Loucy (cell line): ENCODE measurements around the gene EDC3.

ENCODE experiments used
- H2AFZ ChIP-seq: fragments of 200-600 bp; sonication (generic); 2 replicates; pipeline ENCODE4 v1.6.0; 2016; ENCODE audit warnings: antibody characterized with exemption, mild to moderate bottlenecking, low read length, moderate library complexity
- H3F3A ChIP-seq: fragments of 200-600 bp; 2 replicates; pipeline ENCODE4 v1.6.0; 2016; ENCODE audit warnings: antibody characterized with exemption, low read depth, mild to moderate bottlenecking
- H3K27me3 ChIP-seq: fragments of 200-600 bp; sonication (generic); 2 replicates; pipeline ENCODE4 v1.6.1; 2014; ENCODE audit warnings: low read length, mild to moderate bottlenecking; ENCODE audit not compliant: insufficient read depth, poor library complexity, severe bottlenecking
- H3K36me3 ChIP-seq: fragments of 200-600 bp; sonication (generic); 2 replicates; pipeline ENCODE4 v1.6.1; 2016; ENCODE audit warnings: low read length; ENCODE audit not compliant: insufficient read depth
- H3K4me1 ChIP-seq: fragments of 200-600 bp; sonication (generic); 2 replicates; pipeline ENCODE4 v1.5.1; 2014; ENCODE audit warnings: low read length, mild to moderate bottlenecking; ENCODE audit not compliant: insufficient read depth, poor library complexity, severe bottlenecking
- H3K4me2 ChIP-seq: fragments of 200-600 bp; sonication (generic); 2 replicates; pipeline ENCODE4 v1.6.0; 2014; ENCODE audit warnings: antibody characterized with exemption, low read length, low read depth, mild to moderate bottlenecking; ENCODE audit not compliant: poor library complexity, severe bottlenecking
- H3K4me3 ChIP-seq: fragments of 200-600 bp; sonication (generic); 2 replicates; pipeline ENCODE4 v1.5.1; 2014; ENCODE audit warnings: low read length, mild to moderate bottlenecking, mixed read lengths; ENCODE audit not compliant: poor library complexity, severe bottlenecking
- H3K79me2 ChIP-seq: fragments of 200-600 bp; sonication (generic); 2 replicates; pipeline ENCODE4 v1.6.1; 2014; ENCODE audit warnings: low read length; ENCODE audit not compliant: insufficient read depth
- H3K9ac ChIP-seq: fragments of 200-600 bp; sonication (generic); 2 replicates; pipeline ENCODE4 v1.6.0; 2014; ENCODE audit warnings: mild to moderate bottlenecking, low read depth, low read length, moderate library complexity; ENCODE audit not compliant: poor library complexity, severe bottlenecking
- H3K9me2 ChIP-seq: fragments of 200-600 bp; sonication (generic); replicated peaks from 2 replicates; pipeline ENCODE4 v1.6.1; 2016; ENCODE audit warnings: low read depth, low read length, mixed read lengths
- H3K9me3 ChIP-seq: fragments of 200-600 bp; sonication (generic); 2 replicates; pipeline ENCODE4 v1.6.1; 2014; ENCODE audit warnings: mild to moderate bottlenecking, antibody characterized with exemption, low read length, low read depth; ENCODE audit not compliant: insufficient read depth
- H4K20me1 ChIP-seq: fragments of 200-600 bp; sonication (generic); 2 replicates; pipeline ENCODE4 v1.6.0; 2014; ENCODE audit warnings: antibody characterized with exemption, low read length, mild to moderate bottlenecking; ENCODE audit not compliant: insufficient read depth, poor library complexity, severe bottlenecking
- EZH2phosphoT487 ChIP-seq: fragments of 200-600 bp; IDR thresholded peaks from 2 replicates; pipeline ENCODE4 v1.6.1; 2018; ENCODE audit warnings: antibody characterized with exemption, mild to moderate bottlenecking, moderate library complexity, borderline replicate concordance
- TF ChIP-seq, protein P1 (sequence below): fragments of 200-600 bp; sonication (generic); conservative IDR thresholded peaks from 2 replicates; pipeline ENCODE4 v1.5.1; 2014; ENCODE audit warnings: mild to moderate bottlenecking, antibody characterized with exemption, low read length

EDC3 gene

DNA sequence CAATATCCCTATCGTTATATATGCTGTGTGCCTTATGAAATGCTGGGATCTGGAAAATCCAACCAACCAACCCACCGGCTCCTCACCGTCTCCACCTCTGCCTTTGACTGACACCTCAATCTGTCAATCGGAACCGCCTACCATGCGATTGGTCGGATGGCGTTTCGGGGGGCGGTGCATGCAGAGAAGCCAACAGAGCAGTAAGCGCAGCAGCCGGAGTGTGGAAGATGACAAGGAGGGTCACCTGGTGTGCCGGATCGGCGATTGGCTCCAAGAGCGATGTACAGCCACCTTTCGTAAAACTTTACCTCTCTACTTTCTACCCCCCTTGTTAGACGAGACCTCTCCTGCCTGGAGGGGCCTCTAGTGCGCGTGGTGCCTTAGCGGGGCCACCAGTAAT lies 73.9 kb downstream of the EDC3 start:
- peaks cover 73% of the 10 kb centered on the region for H4K20me1 ChIP-seq
- H2AFZ ChIP-seq = no peak overlapping the region
- peak overlapping the region; percentile 2 for H3K4me2 ChIP-seq
- no peaks in the 10 kb centered on the region for H3K9me3 ChIP-seq
- no peak overlapping the region for H3K9ac ChIP-seq
- peaks cover 79% of the 10 kb centered on the region; the same call in 1 of the 2 replicates for H3K36me3 ChIP-seq
- no peak overlapping the region for H3K4me3 ChIP-seq
- TF ChIP-seq, protein P1, sequence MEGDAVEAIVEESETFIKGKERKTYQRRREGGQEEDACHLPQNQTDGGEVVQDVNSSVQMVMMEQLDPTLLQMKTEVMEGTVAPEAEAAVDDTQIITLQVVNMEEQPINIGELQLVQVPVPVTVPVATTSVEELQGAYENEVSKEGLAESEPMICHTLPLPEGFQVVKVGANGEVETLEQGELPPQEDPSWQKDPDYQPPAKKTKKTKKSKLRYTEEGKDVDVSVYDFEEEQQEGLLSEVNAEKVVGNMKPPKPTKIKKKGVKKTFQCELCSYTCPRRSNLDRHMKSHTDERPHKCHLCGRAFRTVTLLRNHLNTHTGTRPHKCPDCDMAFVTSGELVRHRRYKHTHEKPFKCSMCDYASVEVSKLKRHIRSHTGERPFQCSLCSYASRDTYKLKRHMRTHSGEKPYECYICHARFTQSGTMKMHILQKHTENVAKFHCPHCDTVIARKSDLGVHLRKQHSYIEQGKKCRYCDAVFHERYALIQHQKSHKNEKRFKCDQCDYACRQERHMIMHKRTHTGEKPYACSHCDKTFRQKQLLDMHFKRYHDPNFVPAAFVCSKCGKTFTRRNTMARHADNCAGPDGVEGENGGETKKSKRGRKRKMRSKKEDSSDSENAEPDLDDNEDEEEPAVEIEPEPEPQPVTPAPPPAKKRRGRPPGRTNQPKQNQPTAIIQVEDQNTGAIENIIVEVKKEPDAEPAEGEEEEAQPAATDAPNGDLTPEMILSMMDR = no peak
- TF ChIP-seq EZH2phosphoT487 = no peak
- H3F3A ChIP-seq = no peaks in the 10 kb centered on the region
- peaks cover 73% of the 10 kb centered on the region for H3K79me2 ChIP-seq
- H3K4me1 ChIP-seq = peaks cover 16% of the 10 kb centered on the region
- H3K9me2 ChIP-seq = no peaks in the 10 kb centered on the region
- H3K27me3 ChIP-seq = no peaks in the 10 kb centered on the region

DNA sequence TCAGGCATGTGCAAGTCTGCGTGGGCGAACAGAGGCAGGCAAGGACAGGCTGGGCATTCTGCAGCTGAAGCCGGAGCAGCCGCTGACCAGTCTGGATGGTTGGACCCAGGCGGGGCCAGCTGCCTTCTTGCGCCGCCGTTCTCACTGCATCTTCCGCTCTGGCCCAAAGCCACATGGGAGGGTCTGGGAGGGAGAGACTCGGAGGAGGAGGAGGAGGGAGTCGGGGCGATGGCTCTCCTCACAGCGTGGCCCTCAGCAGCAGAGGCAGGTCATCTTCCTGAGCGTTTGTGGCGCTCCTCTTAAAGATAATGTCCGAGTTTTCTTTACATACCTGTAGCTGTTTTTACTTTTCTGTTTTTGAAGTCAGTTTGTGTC lies 74.3 kb downstream of the EDC3 start:
- Histone ChIP-seq H3F3A (no peaks in the 10 kb centered on the region), H3K9ac (peak overlapping the region; percentile 12), H3K27me3 (no peaks in the 10 kb centered on the region), H3K4me1 (peaks cover 20% of the 10 kb centered on the region), H3K79me2 (peaks cover 77% of the 10 kb centered on the region), H2AFZ (no peak overlapping the region), H3K9me3 (no peaks in the 10 kb centered on the region), H3K9me2 (no peaks in the 10 kb centered on the region), H3K4me3 (no peak overlapping the region), H4K20me1 (peaks cover 77% of the 10 kb centered on the region), H3K4me2 (peak overlapping the region; percentile 2), H3K36me3 (peaks cover 75% of the 10 kb centered on the region; the same call in 1 of the 2 replicates)
- TF ChIP-seq, protein P1 = no peak
- TF ChIP-seq EZH2phosphoT487 = no peak

DNA sequence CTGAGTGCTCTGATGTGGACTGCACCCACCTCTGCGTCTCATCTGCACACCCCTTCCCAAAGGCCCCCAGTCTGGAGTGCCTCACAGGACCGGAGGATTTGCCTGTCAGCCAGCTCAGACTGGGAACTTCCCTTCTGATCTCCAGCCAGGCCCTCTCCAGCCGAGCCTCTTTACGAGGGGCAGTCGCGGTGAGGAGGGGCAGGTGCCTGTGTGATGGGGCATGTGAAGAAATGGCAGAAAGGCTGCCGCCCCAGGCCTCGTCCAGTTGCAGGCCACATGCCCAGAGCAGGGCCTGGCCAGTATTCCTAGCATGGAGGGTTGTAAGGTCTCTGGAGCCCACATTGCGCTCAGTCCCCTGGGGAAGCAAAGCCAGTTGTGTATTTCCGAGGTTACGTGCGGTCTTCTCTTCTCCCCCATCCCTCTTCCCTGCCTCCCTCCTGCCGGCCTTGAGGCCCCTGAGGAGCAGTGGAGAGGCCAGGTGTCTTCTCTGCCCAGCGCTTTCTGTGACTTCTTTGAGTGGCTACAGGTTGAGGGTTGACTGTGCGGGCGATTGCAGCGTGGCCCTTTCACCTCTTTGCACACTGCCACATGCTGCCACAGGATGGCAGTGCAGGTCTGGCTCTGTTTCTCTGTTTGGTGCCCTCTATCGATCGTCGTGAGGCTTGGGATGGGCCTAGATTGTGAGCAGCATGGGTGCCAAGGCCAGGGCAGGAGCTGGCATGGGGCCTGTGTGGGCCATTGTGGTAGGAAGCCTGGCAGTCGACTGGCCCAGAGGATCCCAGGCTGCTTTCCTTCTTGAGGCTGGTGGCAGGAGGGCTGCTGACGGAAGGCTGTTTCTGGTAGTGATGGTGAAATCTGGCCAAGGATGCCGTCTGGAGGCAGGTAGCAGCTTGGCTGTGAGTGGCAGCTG lies 74.9 kb downstream of the EDC3 start:
- peaks cover 68% of the 10 kb centered on the region; the same call in 1 of the 2 replicates for H3K36me3 ChIP-seq
- no peaks in the 10 kb centered on the region for H3K27me3 ChIP-seq
- TF ChIP-seq, protein P1 = peak; percentile 100
- TF ChIP-seq EZH2phosphoT487 = no peak
- H2AFZ ChIP-seq = no peak overlapping the region
- no peaks in the 10 kb centered on the region for H3K9me2 ChIP-seq
- H3K4me2 ChIP-seq = peak overlapping the region; percentile 6
- H3K4me1 ChIP-seq = peaks cover 23% of the 10 kb centered on the region
- no peaks in the 10 kb centered on the region for H3K9me3 ChIP-seq
- peak overlapping the region; percentile 12 for H3K9ac ChIP-seq
- no peaks in the 10 kb centered on the region for H3F3A ChIP-seq
- H3K4me3 ChIP-seq = no peak overlapping the region
- H3K79me2 ChIP-seq = peaks cover 84% of the 10 kb centered on the region
- peaks cover 84% of the 10 kb centered on the region for H4K20me1 ChIP-seq
